Activated CD8-positive, alpha-beta T cell treated with anti-CD3 and anti-CD28 coated beads for 36 hours (primary cell): ENCODE data around the gene TATDN2. TPM values are rescaled to one million over a fixed set of nuclear protein-coding genes. Genes with fewer than 3 reads are reported as not detected.

Experiments used
- ATAC-seq: fragments of 200-7000 bp; cut with Tn5 transposase; one replicate; pipeline ENCODE4 v1.10.0; 2021; ENCODE audit warnings: mild to moderate bottlenecking, moderate library complexity
- CTCF ChIA-PET: fragments of 350-600 bp; sonication (Branson Sonifier 250); formaldehyde crosslinking; loops from one replicate; lab custom pipeline; 2021; ENCODE audit warnings: antibody characterized with exemption; lab: Charles Lee
- POLR2A ChIA-PET: fragments of 350-600 bp; sonication (Branson Sonifier 250); formaldehyde crosslinking; loops from one replicate; lab custom pipeline; 2021; ENCODE audit warnings: antibody characterized with exemption; lab: Charles Lee
- DNase-seq: peaks from one replicate; pipeline ENCODE4 v3.0.0-alpha.2; 2020
- H3K27ac Mint-ChIP-seq: one replicate; pipeline ENCODE4 v1.8.0; 2021; ENCODE audit warnings: mild to moderate bottlenecking, mixed read lengths
- H3K27me3 Mint-ChIP-seq: one replicate; pipeline ENCODE4 v1.8.0; 2021; ENCODE audit warnings: mixed read lengths
- H3K36me3 Mint-ChIP-seq: one replicate; pipeline ENCODE4 v1.8.0; 2021; ENCODE audit warnings: low read depth, mixed read lengths
- H3K4me1 Mint-ChIP-seq: one replicate; pipeline ENCODE4 v1.8.0; 2021; ENCODE audit warnings: low read depth, mixed read lengths
- H3K4me3 Mint-ChIP-seq: one replicate; pipeline ENCODE4 v1.8.0; 2021; ENCODE audit warnings: mild to moderate bottlenecking, moderate library complexity, mixed read lengths
- H3K9me3 Mint-ChIP-seq: one replicate; pipeline ENCODE4 v1.8.0; 2021; ENCODE audit warnings: mixed read lengths
- CTCF ChIP-seq: fragments of 200-600 bp; IDR thresholded peaks from one replicate; pipeline ENCODE4 v1.8.0; 2022; ENCODE audit warnings: antibody characterized with exemption, mild to moderate bottlenecking
- intact Hi-C: fragments of 100-400 bp; cut with micrococcal nuclease; formaldehyde crosslinking; loops from one replicate; pipeline ENCODE4 v1.10.0; 2022
- total RNA-seq, 2 experiments: library from RNA; stranded (reverse); gene quantifications; one replicate each; pipeline ENCODE4 v1.2.3, GENCODE V29; 2021

TATDN2 gene
- total RNA-seq, 2 experiments from 2014 or later, result 37.1 to 38.5 TPM

DNA sequence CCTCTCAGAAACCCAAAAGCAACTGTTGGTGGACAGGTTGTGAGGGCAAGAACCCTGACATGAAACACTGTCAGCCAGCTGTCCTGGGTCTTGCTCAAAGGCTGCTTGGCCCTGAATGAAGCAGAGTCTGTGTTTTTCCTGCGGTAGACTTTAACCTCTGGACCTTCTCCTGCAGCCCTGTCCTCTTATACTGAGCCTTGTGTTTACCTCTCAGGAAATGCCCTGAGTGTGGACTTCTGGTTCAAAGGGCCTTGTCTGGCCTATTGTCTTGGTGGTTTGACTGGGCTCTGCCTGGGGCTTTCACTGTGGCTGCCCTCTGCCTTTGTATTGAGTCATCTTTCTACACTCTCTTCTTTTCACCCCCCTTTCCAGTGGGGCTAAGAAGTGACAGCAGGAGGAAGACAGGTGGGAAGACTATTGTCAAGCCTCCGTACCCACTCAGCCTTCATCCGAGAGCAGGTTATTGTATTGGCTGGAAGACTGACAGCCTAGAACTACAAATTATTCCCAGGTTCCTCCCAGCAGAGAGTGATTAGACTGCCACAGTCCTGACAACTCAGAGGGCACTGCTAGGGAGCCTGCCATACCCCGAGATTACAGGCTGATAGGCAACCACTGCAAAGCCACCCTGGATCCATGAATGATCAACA is 69.2 kb downstream of the TATDN2 start:
- DNase-seq, result no peak
- H3K4me3 Mint-ChIP-seq, result no peak overlapping the region
- H3K9me3 Mint-ChIP-seq, result no peaks in the 10 kb centered on the region
- intact Hi-C loops, result no loop called here
- no peak overlapping the region for H3K27ac Mint-ChIP-seq
- no peak for ATAC-seq
- POLR2A ChIA-PET, result no interaction called here
- H3K4me1 Mint-ChIP-seq, result peaks cover 18% of the 10 kb centered on the region
- CTCF ChIA-PET, result interaction anchor here (1.3 kb wide), 1 partner anchor 54 kb away, joined by 4 read pairs; no protein-coding TSS in a partner anchor
- TF ChIP-seq CTCF, result no peak
- no peaks in the 10 kb centered on the region for H3K27me3 Mint-ChIP-seq
- H3K36me3 Mint-ChIP-seq, result peaks cover 16% of the 10 kb centered on the region

GRCh38 chr3:10317961-10318350 is 69.7 kb downstream of the TATDN2 start:
- H3K4me1 Mint-ChIP-seq, result peaks cover 18% of the 10 kb centered on the region
- intact Hi-C loops, result no loop called here
- H3K27me3 Mint-ChIP-seq, result no peaks in the 10 kb centered on the region
- H3K36me3 Mint-ChIP-seq, result peaks cover 12% of the 10 kb centered on the region
- H3K27ac Mint-ChIP-seq, result no peak overlapping the region
- DNase-seq (no peak), ATAC-seq (no peak)
- ChIA-PET POLR2A (interaction anchor here (0.6 to 1.3 kb wide), 3 partner anchors 13 to 234 kb away, joined by 3 read pairs; no protein-coding TSS in a partner anchor), CTCF (interaction anchor here (1.3 kb wide), 1 partner anchor 54 kb away, joined by 4 read pairs; no protein-coding TSS in a partner anchor)
- H3K4me3 Mint-ChIP-seq, result no peak overlapping the region
- TF ChIP-seq CTCF, result no peak
- no peaks in the 10 kb centered on the region for H3K9me3 Mint-ChIP-seq

DNA sequence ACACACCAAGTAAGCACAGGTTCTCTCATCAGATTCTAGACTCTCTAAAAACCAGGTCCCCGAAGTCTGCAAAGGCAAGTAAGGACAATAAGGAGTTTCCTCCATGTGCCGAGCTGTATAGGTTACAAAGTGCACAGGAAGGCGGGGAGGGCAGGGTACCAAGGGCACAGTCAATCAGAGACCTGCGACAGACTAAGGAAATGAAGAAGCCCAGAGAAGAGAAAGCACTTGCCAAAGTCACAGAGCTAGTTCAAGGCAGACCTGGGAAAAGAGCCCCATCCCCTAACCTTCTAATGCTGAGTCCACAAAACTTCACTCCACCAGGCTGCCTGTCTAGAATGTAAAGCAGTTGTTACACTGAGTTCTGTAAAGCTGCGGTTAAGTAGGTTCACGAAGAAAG is 71.0 kb downstream of the TATDN2 start:
- intact Hi-C loops, result no loop called here
- ATAC-seq, result no peak
- CTCF ChIA-PET, result no interaction called here
- Mint-ChIP-seq H3K9me3 (no peaks in the 10 kb centered on the region), H3K27ac (peak overlapping the region; percentile 6), H3K4me3 (peak overlapping the region; percentile 63), H3K36me3 (peaks cover 9% of the 10 kb centered on the region), H3K27me3 (no peaks in the 10 kb centered on the region), H3K4me1 (peaks cover 18% of the 10 kb centered on the region)
- no peak for TF ChIP-seq CTCF
- POLR2A ChIA-PET, result interaction anchor here (0.5 to 2.2 kb wide), 4 partner anchors 12 to 27 kb away, joined by 3 to 10 read pairs (median 6); partner anchors contain the start of gene GHRL
- DNase-seq, result no peak

- H3K27me3 Mint-ChIP-seq, result no peaks in the 10 kb centered on the region
- peaks cover 18% of the 10 kb centered on the region for H3K4me1 Mint-ChIP-seq
- no peak for TF ChIP-seq CTCF
- ATAC-seq (no peak), DNase-seq (no peak)
- ChIA-PET POLR2A (interaction anchor here (0.5 to 2.2 kb wide), 5 partner anchors 8 to 37 kb away, joined by 3 to 10 read pairs (median 3); partner anchors contain the start of gene GHRL), CTCF (interaction anchor here (1.5 to 3.3 kb wide), 2 partner anchors 38 to 419 kb away, joined by 3 to 14 read pairs; no protein-coding TSS in a partner anchor)
- H3K27ac Mint-ChIP-seq, result peak overlapping the region; percentile 90
- peaks cover 8% of the 10 kb centered on the region for H3K36me3 Mint-ChIP-seq
- intact Hi-C loops, result no loop called here
- H3K9me3 Mint-ChIP-seq, result no peaks in the 10 kb centered on the region
- H3K4me3 Mint-ChIP-seq, result peak overlapping the region; percentile 88
These were observed 71.5 kb downstream of the TATDN2 start for GRCh38 chr3:10319804-10320203.

DNA sequence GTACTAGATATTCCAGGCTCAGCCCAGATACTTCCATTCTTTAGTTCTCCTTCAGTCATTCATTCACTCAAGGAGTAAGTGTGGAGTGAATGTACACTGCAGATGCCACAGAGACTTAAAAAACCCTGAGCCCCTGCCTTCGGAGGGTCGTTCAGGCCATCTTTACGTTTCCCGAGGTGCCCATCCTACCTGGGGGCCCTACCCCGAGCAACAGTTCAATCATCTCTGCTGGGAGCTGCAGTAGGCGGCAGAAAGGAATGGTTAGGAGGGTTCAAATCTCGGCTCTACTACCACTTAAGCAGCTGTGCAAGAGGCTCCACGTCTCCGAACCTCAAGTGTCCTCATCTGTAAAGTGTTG is 72.0 kb downstream of the TATDN2 start:
- intact Hi-C loops, result no loop called here
- ATAC-seq, result no peak
- Mint-ChIP-seq H3K36me3 (peaks cover 7% of the 10 kb centered on the region), H3K27ac (peak overlapping the region; percentile 90), H3K4me3 (peak overlapping the region; percentile 88), H3K9me3 (no peaks in the 10 kb centered on the region), H3K27me3 (no peaks in the 10 kb centered on the region), H3K4me1 (peaks cover 18% of the 10 kb centered on the region)
- POLR2A ChIA-PET, result interaction anchor here (0.6 to 2.7 kb wide), 17 partner anchors 8 to 334 kb away, joined by 3 to 11 read pairs (median 3); partner anchors contain the start of genes EMC3, GHRL and TATDN2
- no peak for TF ChIP-seq CTCF
- CTCF ChIA-PET, result interaction anchor here (0.7 to 3.3 kb wide), 7 partner anchors 25 to 418 kb away, joined by 3 to 14 read pairs (median 3); no protein-coding TSS in a partner anchor
- DNase-seq, result no peak
